Small intestine (tissue), 7 donors: ENCODE results near the gene EPHA8. TPM values are rescaled to one million over a fixed set of nuclear protein-coding genes. Genes with fewer than 3 reads are reported as not detected.

Source experiments
- DNase-seq, 2 donors: peaks; one replicate each; pipeline versions ENCODE4 v3.0.0 to v3.0.0-alpha.2; 2013
- FAIRE-seq: peaks from 2 replicates; lab custom pipeline; 2012; peaks lifted over from hg19 to GRCh38; lab: Jason Lieb, UNC
- H3K27ac ChIP-seq, 3 donors: one replicate each; pipeline ENCODE4 v1.5.1; 2013; ENCODE audit warnings: low read length in 2 of 3, mild to moderate bottlenecking in 2 of 3, control low read depth in 1 of 3, inconsistent platforms in 1 of 3, low read depth in 1 of 3, moderate library complexity in 1 of 3
- H3K27me3 ChIP-seq, 3 donors: one replicate each; pipeline ENCODE4 v1.6.1; 2013; ENCODE audit warnings: low read length in 3 of 3, inconsistent platforms in 1 of 3; ENCODE audit not compliant: control insufficient read depth in 3 of 3, insufficient read depth in 3 of 3
- H3K36me3 ChIP-seq, 3 donors: one replicate each; pipeline ENCODE4 v1.6.1; 2013; ENCODE audit warnings: low read length in 3 of 3, inconsistent platforms in 1 of 3, low read depth in 1 of 3, mild to moderate bottlenecking in 1 of 3, moderate library complexity in 1 of 3; ENCODE audit not compliant: control insufficient read depth in 3 of 3, insufficient read depth in 2 of 3
- H3K4me1 ChIP-seq, 3 donors: one replicate each; pipeline ENCODE4 v1.6.1; 2013; ENCODE audit warnings: low read length in 2 of 3, inconsistent platforms in 1 of 3, low read depth in 1 of 3, mild to moderate bottlenecking in 1 of 3, moderate library complexity in 1 of 3; ENCODE audit not compliant: control insufficient read depth in 3 of 3, insufficient read depth in 2 of 3
- H3K4me3 ChIP-seq, 3 donors: one replicate each; pipeline ENCODE4 v1.5.1; 2013; ENCODE audit warnings: low read length in 3 of 3, control low read depth in 1 of 3, inconsistent platforms in 1 of 3, low read depth in 1 of 3, mild to moderate bottlenecking in 1 of 3, moderate library complexity in 1 of 3
- H3K9me3 ChIP-seq, 2 donors: one replicate each; pipeline ENCODE4 v1.6.1; 2013; ENCODE audit warnings: low read depth in 1 of 2, low read length in 1 of 2; ENCODE audit not compliant: control insufficient read depth in 2 of 2, insufficient read depth in 1 of 2
- WGBS, 3 donors: extraction: QIAGEN DNeasy Blood & Tissue Kit; methylation state at CpG; one replicate each; pipeline ENCODE4 v1.1.7; 2013; 5-methylcytosine and 5-hydroxymethylcytosine counted together
- polyA plus RNA-seq, 4 donors: library from polyadenylated mRNA; stranded (reverse) in 3 of 4; unstranded in 1 of 4; fragments of 200-250 nt in 3 of 4; fragments of 120-200 nt in 1 of 4; gene quantifications; one replicate each; pipeline versions ENCODE4 v1.2.1 to v1.2.3, GENCODE V29; 2013
- donor health status: healthy with polysubstance abuse.
- donor health status: control.
- donor health status: control.
- donor health status: Bipolar disorder and iron deficiency.
- donor health status: healthy.

The EPHA8 gene
- polyA plus RNA-seq, 4 donors, result 0.21 to 0.64 TPM; not detected in 2

- WGBS, 3 donors, result 61 to 67% (median 67%) methylated on average over 7 of the region's 7 CpGs
- Histone ChIP-seq H3K27me3 (peaks cover 0 to 11% (median 2%) of the 10 kb centered on the region in 3 donors), H3K9me3 (no peaks in the 10 kb centered on the region), H3K27ac (no peak overlapping the region), H3K4me3 (no peak overlapping the region), H3K4me1 (no peaks in the 10 kb centered on the region), H3K36me3 (no peaks in the 10 kb centered on the region)
- FAIRE-seq (no peak), DNase-seq (no peak)
Observed at GRCh38 chr1:22595108-22595507, 31.8 kb downstream of the EPHA8 start.

GRCh38 chr1:22597301-22597965 lies 34.1 kb downstream of the EPHA8 start:
- no peaks in the 10 kb centered on the region for H3K4me1 ChIP-seq
- no peak overlapping the region for H3K27ac ChIP-seq
- no peaks in the 10 kb centered on the region for H3K36me3 ChIP-seq
- peaks cover 0 to 16% (median 3%) of the 10 kb centered on the region in 3 donors for H3K27me3 ChIP-seq
- FAIRE-seq (no peak), DNase-seq (no peak)
- H3K4me3 ChIP-seq, result no peak overlapping the region
- 68 to 81% (median 78%) methylated on average over 28 to 30 of the region's 30 CpGs for WGBS, 3 donors
- H3K9me3 ChIP-seq, result no peaks in the 10 kb centered on the region

GRCh38 chr1:22597996-22598395 lies 34.7 kb downstream of the EPHA8 start:
- H3K4me1 ChIP-seq, result no peaks in the 10 kb centered on the region
- no peak overlapping the region for H3K27ac ChIP-seq
- no peak for FAIRE-seq
- H3K9me3 ChIP-seq, result no peaks in the 10 kb centered on the region
- H3K27me3 ChIP-seq, result peaks cover 0 to 18% (median 3%) of the 10 kb centered on the region in 3 donors
- 78 to 86% (median 83%) methylated on average over 8 of the region's 8 CpGs for WGBS, 3 donors
- no peak overlapping the region for H3K4me3 ChIP-seq
- no peaks in the 10 kb centered on the region for H3K36me3 ChIP-seq
- DNase-seq, result no peak

GRCh38 chr1:22598736-22599135 lies 35.4 kb downstream of the EPHA8 start:
- Histone ChIP-seq H3K4me1 (no peaks in the 10 kb centered on the region), H3K9me3 (no peaks in the 10 kb centered on the region), H3K27ac (no peak overlapping the region), H3K4me3 (no peak overlapping the region), H3K36me3 (no peaks in the 10 kb centered on the region), H3K27me3 (peaks cover 0 to 15% (median 3%) of the 10 kb centered on the region in 3 donors)
- FAIRE-seq (no peak), DNase-seq (no peak)
- WGBS, 3 donors, result 69 to 82% (median 77%) methylated on average over 24 of the region's 24 CpGs

- Histone ChIP-seq H3K4me3 (no peak overlapping the region), H3K9me3 (no peaks in the 10 kb centered on the region), H3K4me1 (no peaks in the 10 kb centered on the region), H3K27me3 (peaks cover 0 to 24% (median 7%) of the 10 kb centered on the region in 3 donors), H3K27ac (no peak overlapping the region), H3K36me3 (no peaks in the 10 kb centered on the region)
- no peak for FAIRE-seq
- DNase-seq, result peak in 1 of 2 donors; percentile 46
- WGBS, 3 donors, result 41 to 61% (median 51%) methylated on average over 21 to 22 of the region's 22 CpGs
Observed at GRCh38 chr1:22600071-22600816, 37.0 kb downstream of the EPHA8 start.

- Histone ChIP-seq H3K27me3 (peaks cover 0 to 26% (median 7%) of the 10 kb centered on the region in 3 donors), H3K36me3 (no peaks in the 10 kb centered on the region), H3K27ac (no peak overlapping the region), H3K4me1 (no peaks in the 10 kb centered on the region), H3K9me3 (no peaks in the 10 kb centered on the region), H3K4me3 (no peak overlapping the region)
- 73 to 88% (median 86%) methylated on average over 32 to 39 of the region's 39 CpGs for WGBS, 3 donors
- no peak for FAIRE-seq
- no peak for DNase-seq
Observed at GRCh38 chr1:22600817-22601605, 37.7 kb downstream of the EPHA8 start.

GRCh38 chr1:22601610-22602009 lies 38.3 kb downstream of the EPHA8 start:
- WGBS, 3 donors, result 88 to 92% (median 90%) methylated on average over 9 to 12 of the region's 12 CpGs
- no peak for DNase-seq
- no peak overlapping the region for H3K27ac ChIP-seq
- no peaks in the 10 kb centered on the region for H3K9me3 ChIP-seq
- no peaks in the 10 kb centered on the region for H3K36me3 ChIP-seq
- FAIRE-seq, result no peak
- H3K27me3 ChIP-seq, result peaks cover 0 to 30% (median 7%) of the 10 kb centered on the region in 3 donors
- no peaks in the 10 kb centered on the region for H3K4me1 ChIP-seq
- H3K4me3 ChIP-seq, result no peak overlapping the region

- Histone ChIP-seq H3K4me1 (no peaks in the 10 kb centered on the region), H3K27me3 (peaks cover 0 to 31% (median 7%) of the 10 kb centered on the region in 3 donors), H3K27ac (no peak overlapping the region), H3K9me3 (no peaks in the 10 kb centered on the region), H3K4me3 (no peak overlapping the region), H3K36me3 (no peaks in the 10 kb centered on the region)
- DNase-seq (no peak), FAIRE-seq (no peak)
- WGBS, 3 donors, result 68 to 82% (median 75%) methylated on average over 15 to 18 of the region's 18 CpGs
Observed at GRCh38 chr1:22602060-22602740, 38.9 kb downstream of the EPHA8 start.
